C4-2B (cell line): ENCODE results near the gene TESK1.

ENCODE experiments used
- ZFX ChIP-seq: fragments of 450-650 bp; IDR thresholded peaks from 2 replicates; pipeline ENCODE4 v1.6.1; 2017
- TF ChIP-seq, protein P1 (sequence below): fragments of 450-650 bp; conservative IDR thresholded peaks from 2 replicates; pipeline ENCODE4 v1.5.1; 2017; ENCODE audit warnings: mild to moderate bottlenecking

DNA sequence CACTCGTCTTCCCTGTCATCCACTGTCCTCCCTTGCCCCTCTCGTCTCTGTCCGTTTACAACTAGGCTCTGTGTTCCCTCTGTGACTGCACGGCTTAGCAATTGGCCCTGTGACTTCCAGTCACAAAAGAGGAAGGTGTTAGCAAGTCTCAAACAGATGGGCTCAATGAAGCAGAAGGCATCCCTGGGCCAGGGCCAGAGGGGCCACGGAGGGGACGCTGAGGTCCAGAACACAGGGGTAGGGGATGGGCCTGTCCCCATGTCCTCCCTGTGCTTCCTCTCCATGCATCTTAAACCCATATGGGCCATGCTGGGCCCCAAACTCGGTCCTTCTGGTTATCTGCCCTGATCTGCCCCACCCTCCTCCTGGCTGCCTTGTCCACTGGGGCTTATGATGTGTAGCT lies 13.3 kb downstream of the TESK1 start, which contains the start of gene CD72:
- TF ChIP-seq, protein P1, sequence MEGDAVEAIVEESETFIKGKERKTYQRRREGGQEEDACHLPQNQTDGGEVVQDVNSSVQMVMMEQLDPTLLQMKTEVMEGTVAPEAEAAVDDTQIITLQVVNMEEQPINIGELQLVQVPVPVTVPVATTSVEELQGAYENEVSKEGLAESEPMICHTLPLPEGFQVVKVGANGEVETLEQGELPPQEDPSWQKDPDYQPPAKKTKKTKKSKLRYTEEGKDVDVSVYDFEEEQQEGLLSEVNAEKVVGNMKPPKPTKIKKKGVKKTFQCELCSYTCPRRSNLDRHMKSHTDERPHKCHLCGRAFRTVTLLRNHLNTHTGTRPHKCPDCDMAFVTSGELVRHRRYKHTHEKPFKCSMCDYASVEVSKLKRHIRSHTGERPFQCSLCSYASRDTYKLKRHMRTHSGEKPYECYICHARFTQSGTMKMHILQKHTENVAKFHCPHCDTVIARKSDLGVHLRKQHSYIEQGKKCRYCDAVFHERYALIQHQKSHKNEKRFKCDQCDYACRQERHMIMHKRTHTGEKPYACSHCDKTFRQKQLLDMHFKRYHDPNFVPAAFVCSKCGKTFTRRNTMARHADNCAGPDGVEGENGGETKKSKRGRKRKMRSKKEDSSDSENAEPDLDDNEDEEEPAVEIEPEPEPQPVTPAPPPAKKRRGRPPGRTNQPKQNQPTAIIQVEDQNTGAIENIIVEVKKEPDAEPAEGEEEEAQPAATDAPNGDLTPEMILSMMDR: no peak
- no peak for TF ChIP-seq ZFX
